Memory B cell (primary cell): ENCODE data around the gene DCHS2.

Experiments used
- ATAC-seq: fragments of 150-1000 bp; cut with Tn5 transposase; 2 replicates; pipeline ENCODE4 v1.10.0; 2021; ENCODE audit warnings: low read depth, mild to moderate bottlenecking, moderate library complexity
- DNase-seq, 2 donors: peaks; one replicate each; pipeline ENCODE4 v3.0.0; 2022; ENCODE audit warnings: low spot score in 2 of 2
- H3K27ac Mint-ChIP-seq: one replicate; pipeline ENCODE4 v1.8.0; 2022; ENCODE audit warnings: mild to moderate bottlenecking, moderate library complexity, mixed read lengths
- H3K27me3 Mint-ChIP-seq: one replicate; pipeline ENCODE4 v1.8.0; 2022; ENCODE audit warnings: mixed read lengths
- H3K36me3 Mint-ChIP-seq: one replicate; pipeline ENCODE4 v1.8.0; 2022; ENCODE audit warnings: mild to moderate bottlenecking, mixed read lengths
- H3K4me1 Mint-ChIP-seq: one replicate; pipeline ENCODE4 v1.8.0; 2022; ENCODE audit warnings: mixed read lengths
- H3K4me3 Mint-ChIP-seq: one replicate; pipeline ENCODE4 v1.8.0; 2022; ENCODE audit warnings: mild to moderate bottlenecking, moderate library complexity, mixed read lengths
- H3K9me3 Mint-ChIP-seq: one replicate; pipeline ENCODE4 v1.8.0; 2022; ENCODE audit warnings: mixed read lengths

The DCHS2 gene

GRCh38 chr4:154491341-154492271, at the start of gene DCHS2:
Gene DCHS2, minus strand, starts transcription at chr4:154491799. Its CDS starts 444 bp downstream, at chr4:154491355.
- DNase-seq (peak in 1 of 2 donors; percentile 15), ATAC-seq (peak; percentile 53)
- Mint-ChIP-seq H3K4me1 (peaks cover 9% of the 10 kb centered on the region), H3K4me3 (peak within 1 kb of the TSS; percentile 73), H3K36me3 (no peaks in the 10 kb centered on the region), H3K27me3 (peaks cover 18% of the 10 kb centered on the region), H3K9me3 (no peaks in the 10 kb centered on the region), H3K27ac (no peak within 1 kb of the TSS)

DNA sequence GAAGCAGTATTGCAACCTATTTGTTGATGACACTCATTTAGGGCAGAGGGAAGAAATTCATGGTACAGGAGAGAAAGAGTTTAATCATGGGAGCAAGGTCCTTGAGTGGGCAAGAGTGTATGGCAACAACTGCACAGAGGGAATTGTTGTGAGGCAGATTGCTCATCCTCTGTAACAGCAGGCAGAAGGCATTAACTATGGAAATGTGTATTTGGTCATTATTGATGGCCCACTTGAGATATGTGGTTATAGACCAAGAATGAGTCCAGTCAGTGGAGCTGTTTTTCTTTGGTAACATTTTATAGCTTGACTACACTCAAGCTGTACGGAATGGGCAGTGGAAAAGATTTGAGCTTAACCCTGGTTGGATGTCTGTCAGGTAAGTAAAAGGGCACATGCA, 42.7 kb upstream of the DCHS2 start:
- ATAC-seq (no peak), DNase-seq (no peak)
- peaks cover 6% of the 10 kb centered on the region for H3K36me3 Mint-ChIP-seq
- H3K9me3 Mint-ChIP-seq: no peaks in the 10 kb centered on the region
- peaks cover 2% of the 10 kb centered on the region for H3K4me1 Mint-ChIP-seq
- peak overlapping the region; percentile 2 for H3K27ac Mint-ChIP-seq
- H3K27me3 Mint-ChIP-seq: no peaks in the 10 kb centered on the region
- no peak overlapping the region for H3K4me3 Mint-ChIP-seq

GRCh38 chr4:154529728-154530519, 38.3 kb upstream of the DCHS2 start:
- H3K36me3 Mint-ChIP-seq: peaks cover 1% of the 10 kb centered on the region
- H3K4me1 Mint-ChIP-seq: peaks cover 5% of the 10 kb centered on the region
- H3K27ac Mint-ChIP-seq: no peak overlapping the region
- DNase-seq (no peak), ATAC-seq (no peak)
- no peak overlapping the region for H3K4me3 Mint-ChIP-seq
- peaks cover 4% of the 10 kb centered on the region for H3K27me3 Mint-ChIP-seq
- H3K9me3 Mint-ChIP-seq: no peaks in the 10 kb centered on the region

GRCh38 chr4:154528869-154529268, 37.3 kb upstream of the DCHS2 start:
- ATAC-seq (no peak), DNase-seq (no peak)
- Mint-ChIP-seq H3K4me1 (peaks cover 5% of the 10 kb centered on the region), H3K4me3 (no peak overlapping the region), H3K27me3 (peaks cover 4% of the 10 kb centered on the region), H3K27ac (no peak overlapping the region), H3K9me3 (no peaks in the 10 kb centered on the region), H3K36me3 (peaks cover 1% of the 10 kb centered on the region)

GRCh38 chr4:154527308-154527707, 35.7 kb upstream of the DCHS2 start:
- no peak for ATAC-seq
- Mint-ChIP-seq H3K36me3 (peaks cover 1% of the 10 kb centered on the region), H3K4me1 (peaks cover 5% of the 10 kb centered on the region), H3K4me3 (no peak overlapping the region), H3K9me3 (no peaks in the 10 kb centered on the region), H3K27ac (no peak overlapping the region), H3K27me3 (peaks cover 6% of the 10 kb centered on the region)
- DNase-seq: no peak

DNA sequence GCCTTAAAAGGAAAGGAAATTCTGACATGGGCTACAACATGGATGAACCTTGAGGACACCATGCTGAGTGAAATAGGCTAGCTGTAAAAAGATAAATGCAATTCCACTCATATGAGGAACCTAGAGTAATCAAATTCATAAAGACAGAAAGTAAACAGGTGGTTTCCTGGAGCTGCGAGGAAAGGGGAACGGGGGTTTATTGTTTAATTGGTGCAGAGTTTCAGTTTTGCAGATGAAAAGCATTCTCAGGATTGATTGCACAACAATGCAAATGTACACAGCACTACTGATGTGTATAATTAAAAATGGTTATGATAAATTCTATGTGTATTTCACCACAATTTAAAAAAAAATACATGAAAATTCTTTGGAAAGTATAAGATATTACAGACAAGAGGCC, 34.6 kb upstream of the DCHS2 start:
- Mint-ChIP-seq H3K9me3 (no peaks in the 10 kb centered on the region), H3K27me3 (peaks cover 7% of the 10 kb centered on the region), H3K36me3 (peaks cover 1% of the 10 kb centered on the region), H3K4me3 (no peak overlapping the region), H3K27ac (no peak overlapping the region), H3K4me1 (peaks cover 5% of the 10 kb centered on the region)
- DNase-seq (no peak), ATAC-seq (peak; percentile 78)

- H3K36me3 Mint-ChIP-seq: peaks cover 3% of the 10 kb centered on the region
- no peak overlapping the region for H3K27ac Mint-ChIP-seq
- DNase-seq (no peak), ATAC-seq (no peak)
- H3K9me3 Mint-ChIP-seq: no peaks in the 10 kb centered on the region
- peaks cover 10% of the 10 kb centered on the region for H3K27me3 Mint-ChIP-seq
- H3K4me3 Mint-ChIP-seq: no peak overlapping the region
- H3K4me1 Mint-ChIP-seq: peaks cover 5% of the 10 kb centered on the region
These were observed 30.0 kb upstream of the DCHS2 start for GRCh38 chr4:154521607-154522006.

DNA sequence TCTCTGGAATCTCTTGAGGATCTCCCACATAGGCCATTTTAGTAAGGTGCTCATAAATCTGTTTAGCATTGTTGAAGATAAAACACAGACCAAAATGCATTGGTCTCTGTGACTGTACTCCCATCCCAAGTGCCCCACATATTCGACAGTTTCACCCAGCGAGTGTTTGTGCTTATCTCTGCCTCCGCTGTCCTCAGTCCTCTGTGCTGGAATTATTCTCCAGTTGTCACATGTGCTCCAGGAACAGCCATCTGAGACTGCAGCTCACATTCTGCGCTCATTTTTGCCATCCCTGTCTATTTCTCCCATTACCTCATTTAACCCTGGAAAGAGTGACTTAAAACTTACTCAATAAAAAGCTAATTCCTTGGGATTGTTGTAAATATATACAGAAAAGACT, 27.6 kb upstream of the DCHS2 start:
- Mint-ChIP-seq H3K27me3 (peaks cover 16% of the 10 kb centered on the region), H3K27ac (no peak overlapping the region), H3K4me3 (no peak overlapping the region), H3K4me1 (no peaks in the 10 kb centered on the region), H3K9me3 (no peaks in the 10 kb centered on the region), H3K36me3 (peaks cover 2% of the 10 kb centered on the region)
- ATAC-seq: no peak
- DNase-seq: no peak

- ATAC-seq: no peak
These were observed 26.0 kb upstream of the DCHS2 start for GRCh38 chr4:154517591-154517990.

GRCh38 chr4:154516318-154517029, 24.9 kb upstream of the DCHS2 start:
- Mint-ChIP-seq H3K9me3 (no peaks in the 10 kb centered on the region), H3K4me1 (peaks cover 2% of the 10 kb centered on the region), H3K4me3 (no peak overlapping the region), H3K27ac (no peak overlapping the region), H3K36me3 (peaks cover 2% of the 10 kb centered on the region), H3K27me3 (peaks cover 16% of the 10 kb centered on the region)
- no peak for ATAC-seq
- no peak for DNase-seq

More at GRCh38 chr4:154517591-154517990, 26.0 kb upstream of the DCHS2 start:
- peaks cover 16% of the 10 kb centered on the region for H3K27me3 Mint-ChIP-seq
- H3K4me3 Mint-ChIP-seq: no peak overlapping the region
- no peaks in the 10 kb centered on the region for H3K9me3 Mint-ChIP-seq
- peaks cover 1% of the 10 kb centered on the region for H3K4me1 Mint-ChIP-seq
- no peak for DNase-seq
- H3K27ac Mint-ChIP-seq: no peak overlapping the region
- H3K36me3 Mint-ChIP-seq: peaks cover 2% of the 10 kb centered on the region

- Mint-ChIP-seq H3K4me3 (no peak overlapping the region), H3K27ac (no peak overlapping the region), H3K9me3 (no peaks in the 10 kb centered on the region), H3K4me1 (peaks cover 2% of the 10 kb centered on the region), H3K36me3 (no peaks in the 10 kb centered on the region), H3K27me3 (peaks cover 11% of the 10 kb centered on the region)
- no peak for ATAC-seq
- DNase-seq: no peak
These were observed 20.4 kb upstream of the DCHS2 start for GRCh38 chr4:154511981-154512380.

GRCh38 chr4:154511548-154511947, 19.9 kb upstream of the DCHS2 start:
- Mint-ChIP-seq H3K27me3 (peaks cover 11% of the 10 kb centered on the region), H3K9me3 (no peaks in the 10 kb centered on the region), H3K4me1 (peaks cover 2% of the 10 kb centered on the region), H3K27ac (no peak overlapping the region), H3K4me3 (no peak overlapping the region), H3K36me3 (no peaks in the 10 kb centered on the region)
- DNase-seq (no peak), ATAC-seq (no peak)

GRCh38 chr4:154507156-154507555, 15.6 kb upstream of the DCHS2 start:
- H3K36me3 Mint-ChIP-seq: no peaks in the 10 kb centered on the region
- H3K9me3 Mint-ChIP-seq: no peaks in the 10 kb centered on the region
- DNase-seq (no peak), ATAC-seq (no peak)
- H3K27me3 Mint-ChIP-seq: peaks cover 7% of the 10 kb centered on the region
- H3K27ac Mint-ChIP-seq: no peak overlapping the region
- H3K4me1 Mint-ChIP-seq: no peaks in the 10 kb centered on the region
- no peak overlapping the region for H3K4me3 Mint-ChIP-seq

DNA sequence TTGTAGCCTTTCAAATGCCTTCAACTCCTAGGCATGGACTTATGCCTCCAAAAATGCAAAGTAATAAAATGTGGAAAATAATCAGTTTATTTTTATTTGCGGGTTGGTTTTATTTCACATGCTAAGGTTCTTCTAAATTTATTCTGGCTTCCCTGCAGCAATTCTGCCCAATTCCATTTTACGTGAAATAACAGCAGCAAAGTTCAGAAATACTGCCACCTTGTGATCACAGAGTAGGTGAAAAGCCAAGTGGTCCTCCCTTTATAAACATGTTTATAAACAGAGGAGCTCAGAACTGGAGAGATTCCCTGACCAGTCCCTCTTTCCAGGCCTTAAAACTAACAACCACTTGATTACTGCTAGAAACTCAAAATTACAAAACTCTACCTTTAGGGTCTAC, 14.7 kb upstream of the DCHS2 start:
- Mint-ChIP-seq H3K4me3 (no peak overlapping the region), H3K9me3 (no peaks in the 10 kb centered on the region), H3K27ac (no peak overlapping the region), H3K36me3 (no peaks in the 10 kb centered on the region), H3K27me3 (peaks cover 9% of the 10 kb centered on the region), H3K4me1 (no peaks in the 10 kb centered on the region)
- DNase-seq (no peak), ATAC-seq (peak; percentile 34)
